Adrenal gland (tissue), 5 donors: ENCODE data around the gene TMEM88.

ENCODE experiments used
- CTCF ChIP-seq, 6 experiments: fragments of 450-650 bp in 4 of 6; fragments of 200-600 bp in 2 of 6; sonication (generic) in 1 of 6; IDR thresholded peaks; 1 replicate in 5 of 6; 2 replicates in 1 of 6; pipeline versions ENCODE4 v1.5.1 to v1.8.0; 2016 to 2021; ENCODE audit warnings: antibody characterized with exemption in 6 of 6, mild to moderate bottlenecking in 2 of 6, moderate library complexity in 1 of 6
- POLR2A ChIP-seq, 2 donors: fragments of 450-650 bp; IDR thresholded peaks; one replicate each; pipeline ENCODE4 v1.6.1; 2017; ENCODE audit warnings: antibody characterized with exemption in 2 of 2, mild to moderate bottlenecking in 2 of 2, moderate library complexity in 1 of 2
- donor health status: DM: no; HTN: no; CAD: no.

DNA sequence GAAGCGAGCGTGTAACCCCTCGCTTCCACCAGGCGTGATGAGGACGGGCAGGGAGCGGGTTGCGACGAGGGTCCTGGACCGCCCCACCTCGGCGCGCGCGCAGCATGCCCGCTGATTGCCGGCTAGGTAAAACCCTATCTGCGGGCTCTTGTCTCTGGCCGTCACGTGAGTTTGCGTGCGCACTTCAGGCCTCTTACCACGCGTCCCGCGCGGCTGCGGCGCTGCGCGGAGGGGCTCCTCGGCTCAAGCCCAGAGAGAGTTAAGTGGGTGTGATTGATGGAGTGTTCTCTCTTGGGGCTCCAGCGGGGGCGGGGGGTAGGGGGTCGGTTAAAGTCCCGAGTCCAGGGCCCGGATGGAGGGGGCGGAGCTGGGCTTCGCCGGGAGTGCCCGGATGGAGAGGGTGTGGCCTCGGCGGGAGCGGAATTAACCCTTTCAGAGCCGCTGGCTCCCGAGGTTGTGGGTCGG is 12.9 kb upstream of the TMEM88 start:
- TF ChIP-seq CTCF (IDR thresholded peaks at IDR 0.05) (peak in 4 of 6 experiments; percentile 17 to 35 (median 22)), POLR2A (IDR thresholded peaks at IDR 0.05) (no peak)
